ENCODE measurements around the gene SIM2.

- no peak for TF ChIP-seq POLR2AphosphoS5 (IDR thresholded peaks at IDR 0.05; ENCODE audit: low read depth, low read length)
- TF ChIP-seq TAF1 (IDR thresholded peaks at IDR 0.05; ENCODE audit: borderline replicate concordance, insufficient read depth, low read length) = no peak
- TF ChIP-seq REST (IDR thresholded peaks at IDR 0.05; ENCODE audit: insufficient read depth in 1 of 2, low read depth in 2 of 2, low read length in 2 of 2) = no peak
Observed at GRCh38 chr21:36766511-36766910, 67.6 kb downstream of the SIM2 start.

Measured in PFSK-1 (cell line).